ENCODE data around the gene KIAA1217.

- TF ChIP-seq EZH2phosphoT487 (IDR thresholded peaks at IDR 0.05; ENCODE audit: insufficient read depth, low read depth) (no peak), EZH2 (IDR thresholded peaks at IDR 0.05; ENCODE audit: insufficient read depth, poor library complexity, severe bottlenecking) (no peak)
These were observed 387.4 kb downstream of the KIAA1217 start for GRCh38 chr10:24596217-24596930.

Measured in GM23248 (cell line).